Osteocyte (in vitro differentiated cells): ENCODE measurements around the gene RPL35A. TPM values are rescaled to one million over a fixed set of nuclear protein-coding genes. Genes with fewer than 3 reads are reported as not detected.
"Not testable (repeated sequence)": the region's sequence is repeated elsewhere in the genome, so short reads cannot be mapped to it uniquely, and the experiment has no call there.

ENCODE experiments used
- DNase-seq: peaks from one replicate; pipeline ENCODE4 v3.0.0; 2021; ENCODE audit warnings: mixed read lengths; ENCODE audit not compliant: unreplicated experiment; ENCODE audit errors: extremely low spot score
- H3K27ac Mint-ChIP-seq: one replicate; pipeline ENCODE4 v1.8.0; 2021; ENCODE audit warnings: mild to moderate bottlenecking, mixed read lengths; ENCODE audit not compliant: unreplicated experiment
- H3K27me3 Mint-ChIP-seq: one replicate; pipeline ENCODE4 v1.8.0; 2021; ENCODE audit warnings: mixed read lengths; ENCODE audit not compliant: unreplicated experiment
- H3K36me3 Mint-ChIP-seq: one replicate; pipeline ENCODE4 v1.8.0; 2021; ENCODE audit warnings: mixed read lengths; ENCODE audit not compliant: unreplicated experiment
- H3K4me1 Mint-ChIP-seq: one replicate; pipeline ENCODE4 v1.8.0; 2021; ENCODE audit warnings: mixed read lengths; ENCODE audit not compliant: unreplicated experiment
- H3K4me3 Mint-ChIP-seq: one replicate; pipeline ENCODE4 v1.8.0; 2021; ENCODE audit warnings: mild to moderate bottlenecking, moderate library complexity, mixed read lengths; ENCODE audit not compliant: unreplicated experiment
- H3K9me3 Mint-ChIP-seq: one replicate; pipeline ENCODE4 v1.8.0; 2021; ENCODE audit warnings: mixed read lengths; ENCODE audit not compliant: unreplicated experiment
- total RNA-seq: library from RNA; stranded (reverse); gene quantifications from 2 replicates; pipeline ENCODE4 v1.2.1, GENCODE V29; 2021
- TF ChIP-seq, protein P1 (sequence below): fragments of 200-600 bp; sonication (generic); IDR thresholded peaks from 2 replicates; pipeline ENCODE4 v1.5.0; 2021; ENCODE audit warnings: antibody characterized with exemption, mild to moderate bottlenecking, moderate library complexity

The RPL35A gene
- total RNA-seq, 1 donor from 2014 or later: 843 TPM

DNA sequence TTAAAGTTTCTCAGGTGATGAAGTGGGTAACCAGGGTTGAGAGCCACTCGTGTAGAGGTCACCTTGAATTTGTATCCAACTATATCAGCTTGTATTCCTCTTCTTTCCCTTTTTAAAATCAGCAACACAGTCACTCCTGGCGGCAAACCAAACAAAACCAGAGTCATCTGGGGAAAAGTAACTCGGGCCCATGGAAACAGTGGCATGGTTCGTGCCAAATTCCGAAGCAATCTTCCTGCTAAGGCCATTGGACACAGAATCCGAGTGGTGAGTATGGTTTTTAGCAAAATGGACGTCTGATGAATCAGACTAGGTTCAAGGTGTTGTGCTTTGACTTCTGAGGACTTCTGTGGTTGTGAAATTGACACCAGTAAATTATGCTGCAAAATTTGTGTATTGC lies 3.9 kb downstream of the RPL35A start:
- Mint-ChIP-seq H3K4me1 (peaks cover 47% of the 10 kb centered on the region), H3K36me3 (peaks cover 43% of the 10 kb centered on the region), H3K4me3 (no peak overlapping the region), H3K27me3 (no peaks in the 10 kb centered on the region), H3K9me3 (no peaks in the 10 kb centered on the region), H3K27ac (peak overlapping the region; percentile 31)
- no peak for DNase-seq
- TF ChIP-seq, protein P1, sequence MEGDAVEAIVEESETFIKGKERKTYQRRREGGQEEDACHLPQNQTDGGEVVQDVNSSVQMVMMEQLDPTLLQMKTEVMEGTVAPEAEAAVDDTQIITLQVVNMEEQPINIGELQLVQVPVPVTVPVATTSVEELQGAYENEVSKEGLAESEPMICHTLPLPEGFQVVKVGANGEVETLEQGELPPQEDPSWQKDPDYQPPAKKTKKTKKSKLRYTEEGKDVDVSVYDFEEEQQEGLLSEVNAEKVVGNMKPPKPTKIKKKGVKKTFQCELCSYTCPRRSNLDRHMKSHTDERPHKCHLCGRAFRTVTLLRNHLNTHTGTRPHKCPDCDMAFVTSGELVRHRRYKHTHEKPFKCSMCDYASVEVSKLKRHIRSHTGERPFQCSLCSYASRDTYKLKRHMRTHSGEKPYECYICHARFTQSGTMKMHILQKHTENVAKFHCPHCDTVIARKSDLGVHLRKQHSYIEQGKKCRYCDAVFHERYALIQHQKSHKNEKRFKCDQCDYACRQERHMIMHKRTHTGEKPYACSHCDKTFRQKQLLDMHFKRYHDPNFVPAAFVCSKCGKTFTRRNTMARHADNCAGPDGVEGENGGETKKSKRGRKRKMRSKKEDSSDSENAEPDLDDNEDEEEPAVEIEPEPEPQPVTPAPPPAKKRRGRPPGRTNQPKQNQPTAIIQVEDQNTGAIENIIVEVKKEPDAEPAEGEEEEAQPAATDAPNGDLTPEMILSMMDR: no peak

DNA sequence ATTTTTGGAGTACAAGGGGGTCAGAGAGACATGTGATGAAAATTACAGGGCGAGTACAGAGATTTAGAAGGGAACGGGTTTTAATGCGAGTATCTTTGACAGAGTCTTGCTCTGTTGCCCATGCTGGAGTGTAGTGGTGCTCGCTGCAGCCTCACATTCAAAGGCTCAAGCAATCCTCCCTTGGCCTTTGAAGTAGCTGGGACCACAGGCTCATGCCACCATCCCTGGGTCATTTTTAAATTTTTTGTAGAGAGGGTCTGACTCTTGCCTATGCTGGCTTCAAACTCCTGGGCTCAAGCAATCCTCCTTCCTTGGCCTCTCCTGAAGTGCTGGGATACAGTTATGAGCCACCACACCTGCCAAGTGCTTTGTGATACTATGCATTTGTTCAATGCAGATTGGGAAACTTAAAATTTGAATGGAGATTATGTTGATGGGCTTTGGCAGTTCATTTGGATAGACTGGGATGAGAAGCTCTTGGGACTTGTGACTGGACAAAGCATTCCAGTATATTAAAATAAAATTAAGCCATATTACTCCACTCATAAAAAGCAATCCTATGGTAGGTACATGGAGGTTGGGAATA lies 6.0 kb downstream of the RPL35A start:
- H3K4me1 Mint-ChIP-seq: peaks cover 48% of the 10 kb centered on the region
- H3K36me3 Mint-ChIP-seq: peaks cover 41% of the 10 kb centered on the region
- TF ChIP-seq, protein P1: no peak
- H3K9me3 Mint-ChIP-seq: no peaks in the 10 kb centered on the region
- no peak overlapping the region for H3K27ac Mint-ChIP-seq
- no peak for DNase-seq
- no peak overlapping the region for H3K4me3 Mint-ChIP-seq
- H3K27me3 Mint-ChIP-seq: no peaks in the 10 kb centered on the region

DNA sequence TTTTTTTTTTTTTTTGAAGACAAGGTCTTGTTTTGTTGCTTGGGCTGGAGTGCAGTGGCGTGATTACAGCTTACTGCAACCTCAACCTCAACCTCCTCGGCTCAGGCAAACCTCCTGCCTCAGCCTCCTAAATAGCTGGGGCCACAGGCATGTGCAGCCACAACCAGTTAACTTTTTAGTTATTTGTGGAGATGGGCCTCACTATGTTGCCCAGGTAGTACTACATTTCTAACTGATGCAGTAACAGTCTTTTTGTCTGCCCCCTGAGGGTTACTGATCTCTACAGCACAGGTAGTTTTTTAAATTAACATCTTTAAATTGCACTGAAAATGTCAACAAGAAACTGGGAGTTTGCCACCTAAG lies 6.6 kb downstream of the RPL35A start:
- H3K27ac Mint-ChIP-seq: no peak overlapping the region
- no peak overlapping the region for H3K4me3 Mint-ChIP-seq
- H3K36me3 Mint-ChIP-seq: peaks cover 38% of the 10 kb centered on the region

DNA sequence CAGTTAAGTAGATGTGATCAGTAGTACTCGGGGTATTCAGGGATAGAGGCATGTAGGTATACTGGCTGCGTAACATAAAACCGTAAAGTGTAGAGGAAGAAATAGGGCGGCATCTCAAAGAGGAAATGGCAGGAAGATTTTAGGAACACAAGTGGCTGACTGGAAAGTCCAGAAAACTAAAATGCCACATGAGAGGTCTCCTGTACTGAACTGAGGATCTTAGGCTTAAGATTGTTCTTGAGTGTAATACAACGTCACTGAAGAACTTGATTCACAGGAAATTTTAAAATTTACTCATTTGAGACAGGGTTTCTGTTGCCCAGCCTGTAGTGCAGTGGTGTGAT lies 7.8 kb downstream of the RPL35A start:
- Mint-ChIP-seq H3K4me3 (no peak overlapping the region), H3K27ac (peak overlapping the region; percentile 50), H3K4me1 (peaks cover 46% of the 10 kb centered on the region), H3K27me3 (no peaks in the 10 kb centered on the region), H3K9me3 (no peaks in the 10 kb centered on the region), H3K36me3 (peaks cover 34% of the 10 kb centered on the region)
- DNase-seq: no peak
- TF ChIP-seq, protein P1: no peak

More for the DNA sequence above, 6.6 kb downstream of the RPL35A start:
- TF ChIP-seq, protein P1: no peak
- peaks cover 46% of the 10 kb centered on the region for H3K4me1 Mint-ChIP-seq
- no peaks in the 10 kb centered on the region for H3K9me3 Mint-ChIP-seq
- no peaks in the 10 kb centered on the region for H3K27me3 Mint-ChIP-seq
- DNase-seq: no peak

DNA sequence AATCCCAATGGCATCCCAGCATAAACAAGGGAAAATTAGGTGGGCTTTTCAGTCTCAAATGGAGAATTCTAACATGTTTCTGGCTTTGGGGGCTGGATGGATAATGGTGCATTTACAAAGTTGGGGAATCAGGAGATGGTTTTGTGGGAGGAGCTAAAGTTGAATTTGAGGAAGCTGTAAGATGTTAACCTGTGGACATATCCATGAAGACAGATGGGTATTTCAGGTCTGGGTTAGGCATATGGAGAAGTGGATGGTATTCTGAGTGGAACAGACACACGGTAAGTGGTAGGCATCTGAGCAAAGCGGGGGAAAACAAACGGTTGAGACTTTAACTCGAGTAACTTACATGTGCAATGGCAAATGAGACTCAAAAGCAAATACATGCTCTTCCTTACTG lies 8.4 kb downstream of the RPL35A start:
- Mint-ChIP-seq H3K9me3 (no peaks in the 10 kb centered on the region), H3K27me3 (no peaks in the 10 kb centered on the region), H3K4me3 (no peak overlapping the region), H3K27ac (peak overlapping the region; percentile 9), H3K36me3 (peaks cover 30% of the 10 kb centered on the region), H3K4me1 (peaks cover 42% of the 10 kb centered on the region)
- DNase-seq: no peak
- TF ChIP-seq, protein P1: no peak

DNA sequence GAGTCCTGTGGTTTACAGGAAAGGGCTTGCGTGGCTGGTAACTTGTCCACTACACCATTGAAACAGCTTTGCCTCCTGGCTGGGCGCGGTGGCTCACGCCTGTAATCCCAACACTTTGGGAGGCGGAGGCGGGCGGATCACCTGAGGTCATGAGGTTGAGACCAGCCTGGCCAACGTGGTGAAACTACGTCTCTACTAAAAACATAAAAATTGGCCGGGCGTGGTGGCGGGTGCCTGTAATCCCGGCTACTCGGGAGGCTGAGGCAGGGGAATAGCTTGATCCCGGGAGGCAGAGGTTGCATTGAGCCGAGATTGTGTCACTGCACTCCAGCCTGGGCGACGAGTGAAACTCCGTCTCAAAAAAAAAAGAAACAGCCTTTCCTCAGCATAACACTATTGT lies 8.9 kb downstream of the RPL35A start:
- not testable (repeated sequence) for DNase-seq

More for the DNA sequence above, 8.9 kb downstream of the RPL35A start:
- H3K9me3 Mint-ChIP-seq, H3K4me3 Mint-ChIP-seq, H3K27me3 Mint-ChIP-seq: not testable (repeated sequence)
- Mint-ChIP-seq H3K4me1 (peaks cover 39% of the 10 kb centered on the region), H3K27ac (peak overlapping the region; percentile 9), H3K36me3 (peaks cover 26% of the 10 kb centered on the region)
